A549 (cell line): ENCODE measurements around the gene MBTPS2.

Experiments
- CHD2 ChIP-seq: fragments of 150-350 bp; IDR thresholded peaks from 2 replicates; pipeline ENCODE4 v1.6.1; 2014; ENCODE audit warnings: low read length; ENCODE audit not compliant: partially characterized antibody
- CHD4 ChIP-seq: fragments of 200-600 bp; sonication (generic); IDR thresholded peaks from 2 replicates; pipeline ENCODE4 v1.6.1; 2016; ENCODE audit warnings: antibody characterized with exemption, mild to moderate bottlenecking, borderline replicate concordance
- CTCF ChIP-seq: fragments of >200 bp; sonication (Bioruptor Twin); formaldehyde crosslinking; IDR thresholded peaks from 3 replicates; pipeline ENCODE4 v1.5.1; 2016
- EHMT2 ChIP-seq: fragments of 200-600 bp; sonication (generic); IDR thresholded peaks from 2 replicates; pipeline ENCODE4 v1.6.1; 2016; ENCODE audit warnings: antibody characterized with exemption, low read depth, mild to moderate bottlenecking, moderate library complexity
- HDAC2 ChIP-seq: fragments of 200-600 bp; sonication (generic); IDR thresholded peaks from 2 replicates; pipeline ENCODE4 v1.6.1; 2016
- MAFK ChIP-seq: fragments of 450-650 bp; IDR thresholded peaks from 2 replicates; pipeline ENCODE4 v1.6.1; 2014; ENCODE audit not compliant: partially characterized antibody
- NR3C1 ChIP-seq: fragments of >200 bp; sonication (Bioruptor Twin); formaldehyde crosslinking; IDR thresholded peaks from 3 replicates; pipeline ENCODE4 v1.6.1; 2017
- POLR2A ChIP-seq: IDR thresholded peaks from 2 replicates; pipeline ENCODE4 v1.6.1; 2012; ENCODE audit warnings: mild to moderate bottlenecking, low read length
- RCOR1 ChIP-seq: fragments of 150-350 bp; IDR thresholded peaks from 2 replicates; pipeline ENCODE4 v1.6.1; 2014; ENCODE audit warnings: antibody characterized with exemption, low read length, low read depth
- TF ChIP-seq, protein P1 (sequence below): fragments of 200-600 bp; sonication (generic); IDR thresholded peaks from 2 replicates; pipeline ENCODE4 v1.6.1; 2016; ENCODE audit warnings: antibody characterized with exemption, mild to moderate bottlenecking, moderate library complexity

- TF ChIP-seq CTCF: no peak
- TF ChIP-seq CHD4: no peak
- TF ChIP-seq, protein P1, sequence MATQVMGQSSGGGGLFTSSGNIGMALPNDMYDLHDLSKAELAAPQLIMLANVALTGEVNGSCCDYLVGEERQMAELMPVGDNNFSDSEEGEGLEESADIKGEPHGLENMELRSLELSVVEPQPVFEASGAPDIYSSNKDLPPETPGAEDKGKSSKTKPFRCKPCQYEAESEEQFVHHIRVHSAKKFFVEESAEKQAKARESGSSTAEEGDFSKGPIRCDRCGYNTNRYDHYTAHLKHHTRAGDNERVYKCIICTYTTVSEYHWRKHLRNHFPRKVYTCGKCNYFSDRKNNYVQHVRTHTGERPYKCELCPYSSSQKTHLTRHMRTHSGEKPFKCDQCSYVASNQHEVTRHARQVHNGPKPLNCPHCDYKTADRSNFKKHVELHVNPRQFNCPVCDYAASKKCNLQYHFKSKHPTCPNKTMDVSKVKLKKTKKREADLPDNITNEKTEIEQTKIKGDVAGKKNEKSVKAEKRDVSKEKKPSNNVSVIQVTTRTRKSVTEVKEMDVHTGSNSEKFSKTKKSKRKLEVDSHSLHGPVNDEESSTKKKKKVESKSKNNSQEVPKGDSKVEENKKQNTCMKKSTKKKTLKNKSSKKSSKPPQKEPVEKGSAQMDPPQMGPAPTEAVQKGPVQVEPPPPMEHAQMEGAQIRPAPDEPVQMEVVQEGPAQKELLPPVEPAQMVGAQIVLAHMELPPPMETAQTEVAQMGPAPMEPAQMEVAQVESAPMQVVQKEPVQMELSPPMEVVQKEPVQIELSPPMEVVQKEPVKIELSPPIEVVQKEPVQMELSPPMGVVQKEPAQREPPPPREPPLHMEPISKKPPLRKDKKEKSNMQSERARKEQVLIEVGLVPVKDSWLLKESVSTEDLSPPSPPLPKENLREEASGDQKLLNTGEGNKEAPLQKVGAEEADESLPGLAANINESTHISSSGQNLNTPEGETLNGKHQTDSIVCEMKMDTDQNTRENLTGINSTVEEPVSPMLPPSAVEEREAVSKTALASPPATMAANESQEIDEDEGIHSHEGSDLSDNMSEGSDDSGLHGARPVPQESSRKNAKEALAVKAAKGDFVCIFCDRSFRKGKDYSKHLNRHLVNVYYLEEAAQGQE: no peak
- TF ChIP-seq CHD2: no peak
- TF ChIP-seq EHMT2: no peak
- TF ChIP-seq POLR2A: no peak
- no peak for TF ChIP-seq MAFK
- TF ChIP-seq RCOR1: no peak
- no peak for TF ChIP-seq NR3C1
- TF ChIP-seq HDAC2: no peak
Measured at GRCh38 chrX:21802054-21802670, 37.3 kb upstream of the MBTPS2 start.
